PFSK-1 (cell line): Measurements from ENCODE around the gene SLC17A9.

ENCODE experiments used
- POLR2AphosphoS5 ChIP-seq: IDR thresholded peaks from 2 replicates; pipeline ENCODE4 v1.6.1; 2012; ENCODE audit warnings: low read depth, mild to moderate bottlenecking, control low read depth, low read length, moderate library complexity
- SIN3A ChIP-seq: IDR thresholded peaks from 2 replicates; pipeline ENCODE4 v1.6.1; 2012; ENCODE audit warnings: mild to moderate bottlenecking, low read length, moderate library complexity, borderline replicate concordance; ENCODE audit not compliant: insufficient read depth
- TAF1 ChIP-seq: IDR thresholded peaks from 2 replicates; pipeline ENCODE4 v1.6.1; 2012; ENCODE audit warnings: low read length, control low read depth, borderline replicate concordance; ENCODE audit not compliant: insufficient read depth

- TF ChIP-seq POLR2AphosphoS5 (no peak), SIN3A (no peak), TAF1 (no peak)
These were observed 41.6 kb upstream of the SLC17A9 start for GRCh38 chr20:62910777-62911497.
